Gastroesophageal sphincter (tissue), 3 donors: ENCODE results near the gene STEAP1.

Experiments
- EP300 ChIP-seq: sonication (generic); formaldehyde crosslinking; IDR thresholded peaks from one replicate; pipeline ENCODE4 v1.6.1; 2017; ENCODE audit warnings: antibody characterized with exemption, mild to moderate bottlenecking
- POLR2A ChIP-seq, 2 donors: fragments of 450-650 bp; IDR thresholded peaks; one replicate each; pipeline ENCODE4 v1.6.1; 2017; ENCODE audit warnings: antibody characterized with exemption in 2 of 2, mild to moderate bottlenecking in 2 of 2, moderate library complexity in 1 of 2
- POLR2AphosphoS5 ChIP-seq: sonication (generic); formaldehyde crosslinking; IDR thresholded peaks from one replicate; pipeline ENCODE4 v1.6.1; 2017; ENCODE audit warnings: antibody characterized with exemption
- TF ChIP-seq, protein P1 (sequence below), 4 experiments: fragments of 200-600 bp in 2 of 4; fragments of 450-650 bp in 2 of 4; sonication (generic) in 1 of 4; IDR thresholded peaks; one replicate each; pipeline ENCODE4 v1.5.1; 2017 to 2019; ENCODE audit warnings: antibody characterized with exemption in 4 of 4, mild to moderate bottlenecking in 2 of 4, moderate library complexity in 2 of 4

DNA sequence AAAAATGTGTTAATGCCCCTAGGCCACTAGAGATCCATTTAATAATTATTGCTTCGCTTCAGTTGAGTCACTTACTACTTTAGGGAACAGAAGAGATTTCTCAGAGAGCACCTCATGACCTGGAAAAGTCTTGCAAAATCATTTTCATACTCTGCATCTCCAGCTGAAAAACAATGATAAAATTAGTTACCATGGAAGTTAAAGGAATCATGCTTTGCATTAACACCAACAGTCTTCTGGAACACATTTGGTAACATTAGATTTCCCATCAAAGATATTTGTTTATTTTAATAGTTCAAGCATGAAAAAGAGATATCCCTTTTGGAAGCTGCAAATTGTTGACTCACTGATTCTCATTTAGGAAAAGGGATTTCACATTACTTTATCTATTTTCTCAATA is 55.5 kb downstream of the STEAP1 start:
- TF ChIP-seq, protein P1, sequence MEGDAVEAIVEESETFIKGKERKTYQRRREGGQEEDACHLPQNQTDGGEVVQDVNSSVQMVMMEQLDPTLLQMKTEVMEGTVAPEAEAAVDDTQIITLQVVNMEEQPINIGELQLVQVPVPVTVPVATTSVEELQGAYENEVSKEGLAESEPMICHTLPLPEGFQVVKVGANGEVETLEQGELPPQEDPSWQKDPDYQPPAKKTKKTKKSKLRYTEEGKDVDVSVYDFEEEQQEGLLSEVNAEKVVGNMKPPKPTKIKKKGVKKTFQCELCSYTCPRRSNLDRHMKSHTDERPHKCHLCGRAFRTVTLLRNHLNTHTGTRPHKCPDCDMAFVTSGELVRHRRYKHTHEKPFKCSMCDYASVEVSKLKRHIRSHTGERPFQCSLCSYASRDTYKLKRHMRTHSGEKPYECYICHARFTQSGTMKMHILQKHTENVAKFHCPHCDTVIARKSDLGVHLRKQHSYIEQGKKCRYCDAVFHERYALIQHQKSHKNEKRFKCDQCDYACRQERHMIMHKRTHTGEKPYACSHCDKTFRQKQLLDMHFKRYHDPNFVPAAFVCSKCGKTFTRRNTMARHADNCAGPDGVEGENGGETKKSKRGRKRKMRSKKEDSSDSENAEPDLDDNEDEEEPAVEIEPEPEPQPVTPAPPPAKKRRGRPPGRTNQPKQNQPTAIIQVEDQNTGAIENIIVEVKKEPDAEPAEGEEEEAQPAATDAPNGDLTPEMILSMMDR (IDR thresholded peaks at IDR 0.05), result no peak
- TF ChIP-seq POLR2A (IDR thresholded peaks at IDR 0.05) (no peak), POLR2AphosphoS5 (no peak), EP300 (no peak)
